ENCODE results near the gene STON2. TPM values are rescaled to one million over a fixed set of nuclear protein-coding genes. Genes with fewer than 3 reads are reported as not detected.

Gene STON2
- total and polyA plus RNA-seq, 2 of the 13 experiments (the other 11 are each of a cell fraction or from before 2014, with no cell fraction given), result 2.1 to 11.0 TPM

DNA sequence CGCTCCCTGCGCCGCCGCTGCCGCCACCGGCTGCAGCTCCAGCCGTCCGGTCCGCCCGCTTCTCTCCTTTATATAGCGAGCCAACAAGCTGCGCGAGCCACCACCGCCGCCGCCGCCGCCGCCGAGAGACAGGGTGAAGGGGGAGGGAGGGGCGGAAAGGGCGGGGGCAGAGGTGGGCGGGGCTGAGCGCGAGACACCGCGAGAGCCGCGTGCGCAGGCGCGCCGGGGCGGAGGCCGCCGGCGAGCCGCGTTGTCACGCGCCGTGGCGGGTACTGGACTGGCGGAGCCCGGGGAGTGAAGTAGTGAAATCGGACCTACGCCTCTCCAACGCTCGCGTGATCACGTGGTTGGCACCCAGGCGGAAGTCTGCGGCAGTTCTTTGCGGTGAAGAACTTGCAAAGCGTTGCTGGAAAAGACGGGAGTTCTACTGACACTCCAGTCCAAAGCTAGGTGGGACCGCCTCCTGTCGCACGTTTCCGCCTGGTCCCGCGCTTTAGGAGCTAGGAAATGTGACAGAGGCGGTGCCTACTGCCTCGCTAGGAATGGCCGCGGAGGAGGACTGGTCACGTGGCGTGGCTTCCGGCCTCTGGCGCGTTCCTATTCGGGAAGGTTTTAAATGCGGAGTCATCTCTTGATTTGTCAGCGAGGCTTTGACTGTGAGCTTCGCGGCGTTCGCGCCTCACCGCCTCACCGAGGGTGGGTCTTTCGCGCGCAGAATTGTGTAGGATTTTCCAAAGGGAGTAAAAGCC, 179.1 kb downstream of the STON2 start, which contains the start of gene GTF2A1 (continued):
- TF ChIP-seq, protein P1, sequence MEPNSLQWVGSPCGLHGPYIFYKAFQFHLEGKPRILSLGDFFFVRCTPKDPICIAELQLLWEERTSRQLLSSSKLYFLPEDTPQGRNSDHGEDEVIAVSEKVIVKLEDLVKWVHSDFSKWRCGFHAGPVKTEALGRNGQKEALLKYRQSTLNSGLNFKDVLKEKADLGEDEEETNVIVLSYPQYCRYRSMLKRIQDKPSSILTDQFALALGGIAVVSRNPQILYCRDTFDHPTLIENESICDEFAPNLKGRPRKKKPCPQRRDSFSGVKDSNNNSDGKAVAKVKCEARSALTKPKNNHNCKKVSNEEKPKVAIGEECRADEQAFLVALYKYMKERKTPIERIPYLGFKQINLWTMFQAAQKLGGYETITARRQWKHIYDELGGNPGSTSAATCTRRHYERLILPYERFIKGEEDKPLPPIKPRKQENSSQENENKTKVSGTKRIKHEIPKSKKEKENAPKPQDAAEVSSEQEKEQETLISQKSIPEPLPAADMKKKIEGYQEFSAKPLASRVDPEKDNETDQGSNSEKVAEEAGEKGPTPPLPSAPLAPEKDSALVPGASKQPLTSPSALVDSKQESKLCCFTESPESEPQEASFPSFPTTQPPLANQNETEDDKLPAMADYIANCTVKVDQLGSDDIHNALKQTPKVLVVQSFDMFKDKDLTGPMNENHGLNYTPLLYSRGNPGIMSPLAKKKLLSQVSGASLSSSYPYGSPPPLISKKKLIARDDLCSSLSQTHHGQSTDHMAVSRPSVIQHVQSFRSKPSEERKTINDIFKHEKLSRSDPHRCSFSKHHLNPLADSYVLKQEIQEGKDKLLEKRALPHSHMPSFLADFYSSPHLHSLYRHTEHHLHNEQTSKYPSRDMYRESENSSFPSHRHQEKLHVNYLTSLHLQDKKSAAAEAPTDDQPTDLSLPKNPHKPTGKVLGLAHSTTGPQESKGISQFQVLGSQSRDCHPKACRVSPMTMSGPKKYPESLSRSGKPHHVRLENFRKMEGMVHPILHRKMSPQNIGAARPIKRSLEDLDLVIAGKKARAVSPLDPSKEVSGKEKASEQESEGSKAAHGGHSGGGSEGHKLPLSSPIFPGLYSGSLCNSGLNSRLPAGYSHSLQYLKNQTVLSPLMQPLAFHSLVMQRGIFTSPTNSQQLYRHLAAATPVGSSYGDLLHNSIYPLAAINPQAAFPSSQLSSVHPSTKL (CRISPR knock-in tag; IDR thresholded peaks at IDR 0.05), result peak; percentile 38; the same call in 1 of the 2 replicates
- TF ChIP-seq, protein P2, sequence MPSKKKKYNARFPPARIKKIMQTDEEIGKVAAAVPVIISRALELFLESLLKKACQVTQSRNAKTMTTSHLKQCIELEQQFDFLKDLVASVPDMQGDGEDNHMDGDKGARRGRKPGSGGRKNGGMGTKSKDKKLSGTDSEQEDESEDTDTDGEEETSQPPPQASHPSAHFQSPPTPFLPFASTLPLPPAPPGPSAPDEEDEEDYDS (CRISPR knock-in tag; IDR thresholded peaks at IDR 0.05), result peak; percentile 97
- TF ChIP-seq ATAD3A (CRISPR knock-in tag; IDR thresholded peaks at IDR 0.05), result no peak
- TF ChIP-seq PHF8 (CRISPR knock-in tag; IDR thresholded peaks at IDR 0.05), result peak; percentile 66
- TF ChIP-seq SRF (IDR thresholded peaks at IDR 0.05; ENCODE audit: low read depth, low read length), result peak; percentile 45; the same call in 1 of the 2 replicates
- TF ChIP-seq DR1 (CRISPR knock-in tag; IDR thresholded peaks at IDR 0.05), result peak; percentile 94
- TF ChIP-seq ZBTB7A (CRISPR knock-in tag; IDR thresholded peaks at IDR 0.05), result 0 out of 2 replicates have a peak, but pooled peaks have one; percentile 30
- TF ChIP-seq ETS1 (CRISPR knock-in tag; IDR thresholded peaks at IDR 0.05), result 0 out of 2 replicates have a peak, but pooled peaks have one; percentile 63
- no peak for TF ChIP-seq IRX3 (CRISPR knock-in tag; IDR thresholded peaks at IDR 0.05; ENCODE audit: borderline replicate concordance, low read depth)
- peak; percentile 75 for TF ChIP-seq POLR2AphosphoS5 (IDR thresholded peaks at IDR 0.05; ENCODE audit: low read depth, low read length)
- peak; percentile 42; the same call in 1 of the 2 replicates for TF ChIP-seq ZNF552 (CRISPR knock-in tag; IDR thresholded peaks at IDR 0.05; ENCODE audit: borderline replicate concordance)
- TF ChIP-seq, protein P3, sequence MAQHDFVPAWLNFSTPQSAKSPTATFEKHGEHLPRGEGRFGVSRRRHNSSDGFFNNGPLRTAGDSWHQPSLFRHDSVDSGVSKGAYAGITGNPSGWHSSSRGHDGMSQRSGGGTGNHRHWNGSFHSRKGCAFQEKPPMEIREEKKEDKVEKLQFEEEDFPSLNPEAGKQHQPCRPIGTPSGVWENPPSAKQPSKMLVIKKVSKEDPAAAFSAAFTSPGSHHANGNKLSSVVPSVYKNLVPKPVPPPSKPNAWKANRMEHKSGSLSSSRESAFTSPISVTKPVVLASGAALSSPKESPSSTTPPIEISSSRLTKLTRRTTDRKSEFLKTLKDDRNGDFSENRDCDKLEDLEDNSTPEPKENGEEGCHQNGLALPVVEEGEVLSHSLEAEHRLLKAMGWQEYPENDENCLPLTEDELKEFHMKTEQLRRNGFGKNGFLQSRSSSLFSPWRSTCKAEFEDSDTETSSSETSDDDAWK (CRISPR knock-in tag; IDR thresholded peaks at IDR 0.05), result no peak
- TF ChIP-seq ZNF772 (CRISPR knock-in tag; IDR thresholded peaks at IDR 0.05), result peak; percentile 87
- peak; percentile 56; the same call in 1 of the 2 replicates for TF ChIP-seq HIVEP1 (CRISPR knock-in tag; IDR thresholded peaks at IDR 0.05)
- TF ChIP-seq GABPB1 (CRISPR knock-in tag; IDR thresholded peaks at IDR 0.05), result peak; percentile 87
- TF ChIP-seq IKZF5 (CRISPR knock-in tag; IDR thresholded peaks at IDR 0.05), result peak; percentile 48; the same call in 1 of the 2 replicates
- peak; percentile 41 for TF ChIP-seq ZNF263 (CRISPR knock-in tag; IDR thresholded peaks at IDR 0.05)
- TF ChIP-seq ZNF605 (CRISPR knock-in tag; IDR thresholded peaks at IDR 0.05), result peak; percentile 86; the same call in 1 of the 2 replicates
- 0 out of 2 replicates have a peak, but pooled peaks have one; percentile 23 for TF ChIP-seq GFI1 (CRISPR knock-in tag; IDR thresholded peaks at IDR 0.05; ENCODE audit: borderline replicate concordance)
- peak; percentile 62; the same call in 1 of the 2 replicates for TF ChIP-seq CREB3 (CRISPR knock-in tag; IDR thresholded peaks at IDR 0.05)
